Suprapubic skin (tissue), 3 donors: ENCODE measurements around the gene ENGASE.

Experiments used
- POLR2A ChIP-seq, 2 donors: fragments of 450-650 bp; IDR thresholded peaks; one replicate each; pipeline ENCODE4 v1.6.1; 2017; ENCODE audit warnings: antibody characterized with exemption in 2 of 2, mild to moderate bottlenecking in 2 of 2, moderate library complexity in 2 of 2
- TF ChIP-seq, protein P1 (sequence below), 2 donors: fragments of 200-600 bp in 1 of 2; fragments of 450-650 bp in 1 of 2; sonication (generic) in 1 of 2; IDR thresholded peaks; one replicate each; pipeline ENCODE4 v1.5.1; 2016 to 2019; ENCODE audit warnings: antibody characterized with exemption in 2 of 2, mild to moderate bottlenecking in 1 of 2, moderate library complexity in 1 of 2

DNA sequence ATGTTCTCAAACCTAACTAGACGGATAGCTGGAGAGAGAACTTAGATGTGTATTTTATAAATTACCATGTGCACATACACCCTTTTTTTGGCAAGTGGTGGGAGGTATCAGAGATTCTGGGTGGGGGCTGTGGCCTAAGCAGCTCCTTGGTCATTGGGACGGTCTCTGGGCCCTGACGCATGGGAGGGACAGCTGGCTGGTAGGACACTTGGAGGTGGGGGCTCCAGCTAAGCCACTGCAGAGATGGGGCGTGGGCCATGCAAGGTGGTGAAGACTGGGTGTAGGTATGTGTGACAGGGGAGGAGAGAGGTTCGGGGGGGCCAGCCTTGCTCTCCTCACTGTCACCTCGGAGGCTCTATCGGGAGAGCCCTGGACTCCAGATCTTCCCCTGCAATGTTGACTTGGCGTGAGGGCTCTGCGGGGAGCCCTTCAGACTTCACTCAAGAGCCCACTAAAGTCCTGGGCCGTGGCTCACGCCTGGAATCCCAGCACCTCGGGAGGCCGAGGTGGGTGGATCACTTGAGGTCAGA lies 33.5 kb upstream of the ENGASE start:
- TF ChIP-seq POLR2A (IDR thresholded peaks at IDR 0.05), result no peak
- TF ChIP-seq, protein P1, sequence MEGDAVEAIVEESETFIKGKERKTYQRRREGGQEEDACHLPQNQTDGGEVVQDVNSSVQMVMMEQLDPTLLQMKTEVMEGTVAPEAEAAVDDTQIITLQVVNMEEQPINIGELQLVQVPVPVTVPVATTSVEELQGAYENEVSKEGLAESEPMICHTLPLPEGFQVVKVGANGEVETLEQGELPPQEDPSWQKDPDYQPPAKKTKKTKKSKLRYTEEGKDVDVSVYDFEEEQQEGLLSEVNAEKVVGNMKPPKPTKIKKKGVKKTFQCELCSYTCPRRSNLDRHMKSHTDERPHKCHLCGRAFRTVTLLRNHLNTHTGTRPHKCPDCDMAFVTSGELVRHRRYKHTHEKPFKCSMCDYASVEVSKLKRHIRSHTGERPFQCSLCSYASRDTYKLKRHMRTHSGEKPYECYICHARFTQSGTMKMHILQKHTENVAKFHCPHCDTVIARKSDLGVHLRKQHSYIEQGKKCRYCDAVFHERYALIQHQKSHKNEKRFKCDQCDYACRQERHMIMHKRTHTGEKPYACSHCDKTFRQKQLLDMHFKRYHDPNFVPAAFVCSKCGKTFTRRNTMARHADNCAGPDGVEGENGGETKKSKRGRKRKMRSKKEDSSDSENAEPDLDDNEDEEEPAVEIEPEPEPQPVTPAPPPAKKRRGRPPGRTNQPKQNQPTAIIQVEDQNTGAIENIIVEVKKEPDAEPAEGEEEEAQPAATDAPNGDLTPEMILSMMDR (IDR thresholded peaks at IDR 0.05), result no peak
